ENCODE results near the gene ZNF524. TPM values are rescaled to one million over a fixed set of nuclear protein-coding genes. Genes with fewer than 3 reads are reported as not detected.
"Not testable (repeated sequence)": the region's sequence is repeated elsewhere in the genome, so short reads cannot be mapped to it uniquely, and the experiment has no call there.

Gene ZNF524
- total RNA-seq = 13.0 TPM

DNA sequence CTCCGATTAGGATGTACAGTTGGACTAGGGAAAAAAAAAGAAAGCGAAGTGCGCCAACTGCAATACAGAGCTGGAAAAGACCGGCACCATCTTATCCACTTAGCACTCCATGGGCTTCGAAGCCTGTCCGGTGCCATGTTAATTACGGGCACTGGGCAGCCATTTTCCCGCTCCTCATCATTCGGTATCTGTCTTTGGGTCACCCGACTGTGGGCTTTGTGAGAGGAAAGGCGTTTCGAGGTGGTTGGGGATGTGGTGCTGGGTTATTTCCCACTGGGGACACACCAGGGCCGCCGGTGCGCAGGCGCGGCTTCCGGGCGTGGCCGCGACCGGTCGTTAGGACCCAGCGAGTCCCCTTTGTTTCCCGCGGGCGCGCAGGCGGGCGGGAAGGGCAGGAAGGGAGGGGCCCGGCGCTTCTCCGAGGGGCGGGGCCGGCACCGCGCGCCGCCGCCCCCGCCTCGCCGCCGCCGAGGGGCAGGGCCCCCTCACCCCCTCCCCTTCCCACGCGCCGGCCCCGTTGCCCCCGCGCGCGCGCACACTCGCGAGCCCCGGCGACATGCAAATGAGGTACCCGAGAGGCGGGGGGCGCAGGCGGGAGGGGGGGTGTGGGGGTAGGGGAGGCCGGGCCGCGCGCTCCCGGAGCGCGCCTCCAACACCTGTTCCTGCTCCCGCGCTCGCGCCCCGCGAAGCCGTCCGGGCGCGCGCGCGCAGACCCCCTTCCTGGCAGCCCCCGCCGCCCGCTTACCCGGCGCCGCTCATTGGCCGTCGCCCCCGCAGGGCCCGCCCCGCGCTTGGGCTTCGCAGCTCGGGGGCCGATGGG, at the start of gene ZNF524:
TSS of gene ZNF524 (plus strand) at position 447 of the 820 bp plus-strand sequence. CDS start 1,825 bp downstream, outside the sequence.
- DNase-seq (ENCODE audit: low spot score) = peak; percentile 85

DNA sequence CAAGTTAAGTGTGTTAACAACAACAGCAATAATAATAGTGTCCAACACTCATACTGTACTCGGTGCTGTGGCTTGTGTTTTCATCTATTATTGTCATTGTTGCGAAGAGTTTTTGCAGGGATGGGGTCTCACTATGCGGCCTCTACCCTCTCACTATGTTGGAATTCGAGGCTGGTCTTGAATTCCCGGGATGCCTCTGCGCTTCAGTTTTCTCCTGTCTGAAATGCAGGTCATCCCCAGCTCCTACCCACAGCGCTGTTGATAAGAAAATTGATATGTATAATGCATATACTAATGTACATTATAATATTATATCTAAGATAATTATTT, 49.8 kb upstream of the ZNF524 start:
- DNase-seq (ENCODE audit: low spot score) = no peak

DNA sequence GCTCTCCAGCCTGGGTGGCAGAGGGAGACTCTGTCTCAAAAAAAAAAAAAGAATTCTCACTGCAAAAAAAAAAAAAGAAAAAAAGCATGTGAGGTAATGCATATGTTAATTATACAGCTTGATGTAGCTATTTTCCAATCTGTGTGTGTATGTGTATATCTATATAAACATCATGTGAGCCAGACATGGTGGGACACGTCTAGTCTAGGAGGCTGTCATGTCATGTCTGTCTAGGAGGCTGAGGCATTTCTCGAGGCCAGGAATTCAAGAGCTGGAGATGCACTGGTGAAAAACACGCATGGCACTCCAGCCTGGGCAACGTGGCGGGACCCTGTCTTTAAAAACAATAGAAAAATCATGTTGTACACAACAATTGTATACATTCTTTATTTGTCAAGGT, 47.9 kb upstream of the ZNF524 start:
- DNase-seq (ENCODE audit: low spot score) = no peak

GRCh38 chr19:55552620-55553019, 47.5 kb upstream of the ZNF524 start:
- no peak for DNase-seq (ENCODE audit: low spot score)

- no peak for DNase-seq (ENCODE audit: low spot score)
Measured at GRCh38 chr19:55553217-55554182, 46.6 kb upstream of the ZNF524 start.

DNA sequence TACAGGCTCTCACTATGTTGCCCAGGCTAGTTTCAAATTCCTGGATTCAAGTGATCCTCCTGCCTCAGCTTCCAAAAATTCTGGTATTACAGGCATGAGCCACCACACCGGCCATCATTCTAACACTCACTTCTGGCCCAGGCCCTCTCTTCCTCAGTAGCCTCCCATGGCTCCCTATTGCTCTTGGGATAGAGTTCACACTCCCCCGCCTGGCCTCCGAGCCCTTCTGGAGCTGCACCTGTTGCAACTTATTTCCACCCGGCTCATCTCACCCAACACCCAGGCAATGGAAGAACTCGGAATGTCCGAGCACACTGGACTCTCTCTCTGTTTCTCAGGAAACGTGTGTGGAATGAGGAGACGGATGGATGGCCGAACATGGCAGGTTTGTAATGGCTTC, 45.8 kb upstream of the ZNF524 start:
- no peak for DNase-seq (ENCODE audit: low spot score)

DNA sequence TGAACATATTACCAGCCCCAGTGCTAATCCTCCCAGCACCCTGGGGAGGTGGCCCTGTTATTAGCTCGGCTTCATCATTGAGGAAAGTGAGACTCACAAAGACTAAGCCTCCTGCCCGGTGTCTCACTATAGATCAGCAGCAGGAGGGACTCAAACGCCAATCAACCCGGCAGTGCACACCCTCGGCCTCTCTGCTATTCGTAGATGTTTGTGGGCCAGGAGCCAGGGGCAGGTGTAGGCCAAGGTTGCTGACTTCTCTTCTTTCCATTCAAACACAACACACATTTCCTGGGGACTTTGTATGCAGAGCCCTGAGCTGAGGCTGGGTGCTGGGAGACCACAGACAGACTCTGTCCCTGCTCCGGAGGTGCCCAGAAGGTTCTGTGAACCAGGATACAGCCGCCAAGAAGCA, 45.3 kb upstream of the ZNF524 start:
- no peak for DNase-seq (ENCODE audit: low spot score)

DNA sequence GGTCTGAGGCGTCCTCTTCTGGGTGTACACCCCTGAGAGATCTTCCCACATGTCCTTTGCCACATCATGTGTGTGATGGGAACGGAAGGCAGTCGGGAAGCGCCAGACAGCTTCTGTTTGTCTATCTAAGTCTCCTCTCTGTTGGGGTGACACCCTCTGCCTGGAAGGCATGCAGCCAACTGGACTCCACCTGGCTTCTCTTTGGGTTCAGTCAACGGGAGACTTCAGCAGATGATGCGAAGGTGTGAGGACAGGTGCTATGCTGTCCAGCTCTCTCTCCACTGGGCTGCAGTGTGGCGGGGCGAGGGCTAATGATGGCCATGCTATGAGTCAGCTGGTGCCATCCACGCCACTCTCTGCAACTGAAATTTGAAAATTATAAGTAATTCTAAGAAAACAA, 40.4 kb upstream of the ZNF524 start:
- DNase-seq (ENCODE audit: low spot score) = no peak

GRCh38 chr19:55563261-55563690, 36.8 kb upstream of the ZNF524 start:
- DNase-seq (ENCODE audit: low spot score) = no peak

GRCh38 chr19:55566823-55567222, 33.3 kb upstream of the ZNF524 start:
- DNase-seq (ENCODE audit: low spot score) = no peak

- no peak for DNase-seq (ENCODE audit: low spot score)
Measured at GRCh38 chr19:55567708-55568328, 32.3 kb upstream of the ZNF524 start.

GRCh38 chr19:55569477-55569876, 30.6 kb upstream of the ZNF524 start:
- not testable (repeated sequence) for DNase-seq (ENCODE audit: low spot score)

DNA sequence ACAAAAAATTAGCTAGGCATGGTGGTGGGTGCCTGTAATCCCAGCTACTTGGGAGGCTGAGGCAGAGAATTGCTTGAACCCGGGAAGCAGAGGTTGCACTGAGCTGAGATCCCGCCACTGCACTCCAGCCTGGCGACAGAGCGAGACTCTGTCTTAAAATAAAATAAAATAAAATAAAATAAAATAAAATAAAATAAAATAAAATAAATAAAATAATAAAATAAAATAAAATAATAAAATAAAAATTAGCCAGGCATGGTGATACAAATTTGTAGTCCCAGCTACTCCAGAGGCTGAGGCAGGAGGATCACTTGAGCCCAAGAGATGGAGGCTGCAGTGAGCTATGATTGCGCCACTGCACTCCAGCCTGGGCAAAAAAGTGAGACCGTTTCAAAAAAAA, 26.2 kb upstream of the ZNF524 start:
- not testable (repeated sequence) for DNase-seq (ENCODE audit: low spot score)

DNA sequence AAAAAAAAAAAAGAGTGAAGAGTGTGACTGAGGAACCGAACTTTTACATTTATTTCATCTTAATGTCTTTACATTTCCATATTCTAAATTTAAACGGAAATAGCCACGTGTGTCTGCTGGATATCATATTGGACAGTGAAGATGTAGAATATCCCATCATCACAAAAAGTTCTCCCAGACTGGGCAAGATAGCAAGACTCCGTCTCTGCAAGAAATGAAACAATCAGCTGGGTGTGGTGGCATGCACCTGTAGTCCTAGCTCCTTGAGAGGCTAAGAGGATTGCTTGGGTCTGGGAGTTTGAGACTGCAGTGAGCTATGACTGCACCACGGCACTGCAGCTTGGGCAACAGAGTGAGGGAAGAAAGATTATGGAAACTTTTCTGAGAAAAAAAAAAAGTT, 23.3 kb upstream of the ZNF524 start:
- no peak for DNase-seq (ENCODE audit: low spot score)

DNA sequence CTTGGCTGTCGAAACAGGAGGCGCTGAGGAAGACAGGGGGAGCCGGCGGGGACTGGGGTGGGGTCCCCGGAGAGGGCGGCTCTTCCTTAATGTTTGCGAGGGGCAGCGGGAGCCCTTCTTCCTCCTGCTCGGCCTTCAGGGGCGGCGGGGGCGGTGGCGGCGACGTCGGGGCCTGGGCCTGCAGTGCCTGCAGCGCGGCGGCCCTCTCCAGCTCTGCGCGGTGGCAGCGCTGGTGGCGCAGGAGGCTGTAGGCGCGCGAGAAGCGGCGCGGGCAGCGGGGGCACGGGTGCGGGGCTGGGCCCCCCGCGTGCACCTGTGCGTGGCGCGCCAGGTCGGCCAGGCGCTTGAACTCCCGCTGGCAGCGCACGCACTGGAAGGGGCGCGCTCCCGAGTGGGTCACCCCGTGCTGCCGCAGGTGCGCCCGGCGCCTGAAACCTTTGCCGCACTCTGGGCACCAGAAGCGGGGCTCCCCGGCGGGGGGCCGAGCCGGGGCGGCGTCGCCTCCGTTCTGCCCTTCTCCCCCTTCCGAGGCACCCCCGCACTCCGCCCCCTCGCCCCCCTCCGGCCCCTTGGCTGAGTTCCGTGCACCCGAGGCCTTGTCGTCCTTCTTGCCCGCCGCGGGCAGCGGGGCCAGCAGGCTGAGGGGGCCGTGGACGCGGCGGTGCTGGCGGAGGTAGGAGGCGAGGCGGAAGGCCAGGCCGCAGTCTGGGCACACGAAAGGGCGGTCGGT, 21.9 kb upstream of the ZNF524 start:
- no peak for DNase-seq (ENCODE audit: low spot score)

DNA sequence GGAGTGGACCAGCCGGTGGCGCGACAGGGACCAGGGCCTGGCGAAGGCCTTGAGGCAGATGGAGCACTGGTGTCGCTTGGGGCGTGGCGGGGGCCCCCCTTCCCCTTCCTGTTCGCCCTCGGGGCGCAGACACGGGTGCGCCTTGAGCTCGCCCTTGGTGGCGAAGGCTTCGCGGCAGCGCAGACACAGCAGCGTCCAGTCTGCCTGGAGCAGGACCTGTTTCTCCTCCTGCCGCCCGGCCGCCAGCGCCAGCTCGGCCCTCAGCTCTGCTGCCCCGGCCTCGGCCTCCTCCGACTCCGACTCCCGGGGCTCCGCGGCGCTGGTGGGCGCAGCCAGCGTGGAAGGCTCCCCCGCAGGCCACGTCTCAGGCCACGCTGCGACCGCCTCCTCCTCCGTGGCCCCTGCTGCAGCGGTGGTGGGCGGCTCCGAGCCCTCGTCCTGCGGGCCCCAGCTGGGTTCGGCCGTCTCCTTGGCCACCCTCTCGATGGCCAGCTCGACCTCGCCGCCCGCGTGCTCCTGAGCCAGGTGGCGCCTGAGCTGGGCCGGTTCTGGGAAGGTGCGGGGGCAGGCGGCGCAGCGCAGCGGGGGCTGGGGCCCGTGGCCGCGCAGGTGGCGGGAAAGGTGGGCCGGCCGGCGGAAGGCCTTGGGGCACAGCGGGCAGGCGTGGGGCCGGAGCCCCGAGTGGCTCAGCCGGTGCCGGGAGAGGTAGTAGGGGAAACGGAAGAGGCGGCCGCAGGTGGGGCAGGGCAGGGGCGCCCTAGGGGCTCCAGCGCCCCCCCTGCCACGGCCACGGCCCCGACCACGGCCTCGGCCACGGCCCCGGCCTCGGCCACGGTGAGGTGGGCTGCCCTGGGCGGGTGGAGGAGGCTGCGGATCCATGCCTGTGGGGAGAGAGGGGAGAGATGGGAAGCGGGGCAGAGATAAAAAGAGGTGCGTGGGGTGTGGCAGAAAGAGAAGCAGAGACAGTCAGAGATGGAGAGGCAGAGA, 21.0 kb upstream of the ZNF524 start:
- no peak for DNase-seq (ENCODE audit: low spot score)

DNA sequence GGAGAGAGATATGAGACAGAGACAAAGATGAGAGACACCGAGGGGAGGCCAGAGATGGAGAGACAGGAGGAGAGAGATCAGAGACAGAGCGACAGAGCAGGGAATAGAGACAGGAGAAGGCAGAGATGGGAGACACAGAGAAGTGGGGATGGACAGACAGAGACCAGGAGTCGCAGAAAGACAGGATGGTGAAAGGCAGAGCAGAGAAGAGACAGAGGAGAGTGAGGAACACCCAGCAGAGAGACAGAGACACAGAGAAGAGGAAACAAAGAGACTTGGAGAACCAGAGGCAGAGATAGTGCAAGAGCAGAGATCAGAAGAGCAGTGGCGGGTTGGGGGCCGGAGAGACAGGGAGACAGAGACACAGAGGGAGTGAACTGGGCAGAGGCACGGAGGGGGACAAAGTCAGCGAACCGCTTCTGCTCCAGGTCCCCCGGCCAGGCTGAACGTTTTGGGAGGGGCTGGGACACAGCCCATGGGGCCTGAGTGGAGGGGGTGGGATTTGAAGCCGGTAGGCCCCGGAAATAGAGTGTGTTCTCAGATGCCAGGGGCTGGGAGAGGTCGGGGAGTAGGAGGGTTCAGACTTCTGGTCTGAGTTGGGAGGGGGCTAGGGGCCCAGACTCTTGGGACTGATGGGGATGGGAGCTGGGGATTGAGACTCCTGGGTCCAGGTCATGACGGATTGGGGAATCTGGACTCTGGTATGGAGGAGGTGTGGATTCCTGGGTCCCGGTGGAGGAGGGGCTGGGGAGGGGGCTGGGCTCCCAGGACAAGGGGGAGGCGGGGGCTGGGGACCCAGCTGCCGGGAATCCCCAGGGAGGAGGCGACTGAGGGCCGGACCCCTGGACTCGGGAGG, 20.1 kb upstream of the ZNF524 start:
- no peak for DNase-seq (ENCODE audit: low spot score)

- peak; percentile 92 for DNase-seq (ENCODE audit: low spot score)
Measured at GRCh38 chr19:55580628-55581144, 19.4 kb upstream of the ZNF524 start, which contains the start of gene ZNF579. ZNF579 (minus strand) TSS chr19:55580848; CDS start chr19:55579639, 1,209 bp downstream.

Data from ureter (tissue), 1 donor.